ENCODE data around the gene ZXDC.

The ZXDC gene

DNA sequence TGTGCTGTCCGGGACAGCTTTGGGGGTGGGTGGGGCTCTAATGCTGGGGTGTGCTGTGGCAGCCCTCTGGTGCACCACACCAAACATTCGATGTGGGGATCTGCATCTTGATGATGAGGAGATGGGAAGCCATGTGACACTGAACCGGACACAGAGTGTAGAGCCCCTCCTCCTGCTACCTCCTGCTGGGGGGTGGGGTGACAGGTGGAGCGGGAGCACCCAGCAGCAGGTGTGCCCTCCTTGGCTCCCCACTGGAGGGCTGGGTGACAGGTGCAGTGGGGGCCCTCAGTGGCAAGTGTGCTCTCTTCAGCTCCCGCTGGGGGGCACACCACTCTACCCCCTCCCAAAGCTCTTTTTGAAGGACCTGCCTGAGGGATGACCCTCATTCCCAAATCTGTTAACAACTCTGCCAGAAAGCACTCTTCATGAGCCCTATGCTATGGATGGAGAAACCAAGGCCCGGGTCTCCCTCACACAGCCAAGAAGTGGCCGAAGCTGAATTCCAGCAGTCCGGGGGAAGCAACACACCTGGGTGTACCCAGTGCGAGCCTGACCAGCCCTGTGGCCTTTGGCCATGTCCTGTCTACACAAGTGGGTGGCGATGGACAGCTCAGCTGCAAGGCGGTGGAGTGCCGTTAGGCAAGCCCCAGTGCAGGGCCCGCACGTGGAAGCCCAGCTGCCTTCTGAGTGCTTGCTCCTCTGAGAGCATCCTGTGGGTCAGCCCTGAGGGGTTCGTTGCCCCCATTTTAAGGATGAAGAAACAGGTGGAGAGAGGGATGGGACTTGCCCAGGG lies 42.5 kb upstream of the ZXDC start:
- no peaks in the 10 kb centered on the region for H3K79me2 ChIP-seq (ENCODE audit: control insufficient read depth, insufficient read depth, low read length, unreplicated experiment)
- H3K27ac ChIP-seq (ENCODE audit: low read depth, low read length) = no peak overlapping the region
- no peak overlapping the region for H2AFZ ChIP-seq (ENCODE audit: low read length, unreplicated experiment)
- H3K4me1 ChIP-seq (ENCODE audit: control insufficient read depth, insufficient read depth, low read length, unreplicated experiment) = no peaks in the 10 kb centered on the region
- H3K27me3 ChIP-seq (ENCODE audit: insufficient read depth, low read length) = peaks cover 10% of the 10 kb centered on the region
- H3K36me3 ChIP-seq (ENCODE audit: insufficient read depth, low read length) = no peaks in the 10 kb centered on the region
- no peak overlapping the region for H3K4me3 ChIP-seq (ENCODE audit: low read depth, low read length)

DNA sequence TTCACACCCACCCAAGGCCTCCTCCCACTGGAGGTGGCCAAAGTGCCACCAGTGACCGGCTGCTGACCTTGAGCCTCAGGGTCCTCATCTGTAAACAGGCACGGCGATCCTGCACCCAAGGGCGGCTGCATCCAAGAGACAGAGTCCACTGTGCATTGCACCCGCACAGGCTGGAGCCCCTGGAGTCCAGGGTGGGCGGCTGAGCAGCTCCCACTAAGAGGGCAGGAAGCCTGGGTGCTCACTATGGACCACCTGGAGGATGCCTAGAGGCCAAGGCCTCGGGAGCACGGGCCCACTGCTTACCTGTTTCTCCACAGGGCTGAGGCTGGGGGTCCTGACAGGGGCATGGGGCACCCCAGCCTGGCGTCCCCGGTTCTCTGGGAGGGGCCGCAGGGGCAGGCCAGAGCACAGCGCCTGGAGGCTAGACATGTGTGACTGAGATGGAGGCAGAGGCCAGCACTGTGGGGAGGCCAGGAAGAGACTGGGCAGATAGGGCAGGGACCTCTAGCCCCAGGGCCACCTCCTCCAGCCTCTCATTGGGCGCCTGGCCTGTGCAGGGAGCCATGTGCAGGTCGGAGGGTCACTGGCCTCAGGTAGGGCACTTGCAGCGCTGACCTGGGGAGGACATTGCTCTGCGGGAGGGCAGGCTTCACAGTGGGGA lies 41.7 kb upstream of the ZXDC start, which contains the start of gene UROC1:
Gene UROC1 (minus strand): TSS at position 483 of the 661 bp plus-strand sequence. CDS start 54 bp downstream, at position 429.
- no peaks in the 10 kb centered on the region for H3K4me1 ChIP-seq (ENCODE audit: control insufficient read depth, insufficient read depth, low read length, unreplicated experiment)
- no peak within 1 kb of the TSS for H3K4me3 ChIP-seq (ENCODE audit: low read depth, low read length)
- H3K36me3 ChIP-seq (ENCODE audit: insufficient read depth, low read length) = no peaks in the 10 kb centered on the region
- H2AFZ ChIP-seq (ENCODE audit: low read length, unreplicated experiment) = no peak within 1 kb of the TSS
- 0 out of 2 replicates have a peak, but pooled peaks cover 3% of the 10 kb centered on the region for H3K27me3 ChIP-seq (ENCODE audit: insufficient read depth, low read length)
- no peaks in the 10 kb centered on the region for H3K79me2 ChIP-seq (ENCODE audit: control insufficient read depth, insufficient read depth, low read length, unreplicated experiment)
- no peak within 1 kb of the TSS for H3K27ac ChIP-seq (ENCODE audit: low read depth, low read length)

DNA sequence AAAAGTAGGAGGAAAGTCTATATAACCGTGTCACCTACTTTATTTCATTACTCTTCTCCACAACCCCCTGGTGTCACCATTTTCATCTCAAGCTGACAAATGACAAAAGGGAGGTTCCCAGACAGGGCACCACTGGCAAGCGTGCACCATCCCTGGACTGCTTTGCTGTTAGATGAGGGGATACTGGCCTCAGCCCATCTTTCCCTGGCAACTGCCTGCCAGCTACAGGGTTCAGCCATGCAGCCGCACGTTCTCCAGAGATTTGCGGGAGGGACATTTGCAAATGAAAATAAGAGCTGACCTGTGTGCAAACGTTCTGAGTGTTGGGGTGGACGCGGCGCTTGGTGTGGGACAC lies 41.2 kb upstream of the ZXDC start:
- Histone ChIP-seq H3K27ac (ENCODE audit: low read depth, low read length) (no peak overlapping the region), H3K27me3 (ENCODE audit: insufficient read depth, low read length) (0 out of 2 replicates have a peak, but pooled peaks cover 3% of the 10 kb centered on the region), H3K4me3 (ENCODE audit: low read depth, low read length) (no peak overlapping the region), H2AFZ (ENCODE audit: low read length, unreplicated experiment) (no peak overlapping the region), H3K4me1 (ENCODE audit: control insufficient read depth, insufficient read depth, low read length, unreplicated experiment) (no peaks in the 10 kb centered on the region), H3K79me2 (ENCODE audit: control insufficient read depth, insufficient read depth, low read length, unreplicated experiment) (no peaks in the 10 kb centered on the region), H3K36me3 (ENCODE audit: insufficient read depth, low read length) (no peaks in the 10 kb centered on the region)

DNA sequence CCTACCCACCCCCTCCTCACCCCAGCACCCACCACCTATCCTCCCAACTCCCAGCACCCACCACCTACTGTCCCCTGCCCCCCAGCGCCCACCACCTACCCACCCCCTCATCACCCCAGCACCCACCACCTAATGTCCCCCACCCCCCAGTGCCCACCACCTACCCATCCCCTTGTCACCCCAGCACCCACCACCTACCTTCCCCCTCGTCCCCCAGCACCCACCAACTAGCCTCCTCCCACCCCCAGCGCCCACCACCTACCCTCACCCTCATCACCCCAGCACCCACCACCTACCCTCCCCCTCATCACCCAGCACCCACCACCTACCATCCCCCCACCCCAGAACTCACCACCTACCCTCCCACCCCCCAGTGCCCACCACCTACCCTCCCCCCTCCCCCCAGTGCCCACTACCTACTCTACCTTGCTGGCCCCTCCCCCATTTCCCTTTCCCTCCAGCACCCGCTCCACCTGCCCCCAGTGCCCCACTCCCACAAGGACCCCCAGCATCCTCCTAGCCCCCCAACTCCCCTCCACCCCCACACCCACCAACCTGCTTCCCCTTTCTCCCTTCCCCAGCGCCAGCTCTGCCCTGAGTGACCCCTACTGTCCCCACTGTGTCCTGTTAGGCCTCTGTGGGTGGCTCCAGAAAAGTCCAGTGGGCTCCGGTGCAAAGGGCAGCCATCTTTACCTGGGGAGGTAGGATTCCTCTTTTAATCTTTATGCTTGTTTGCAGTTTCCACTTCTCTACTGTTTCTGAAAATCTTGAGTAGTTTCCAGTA lies 40.7 kb upstream of the ZXDC start:
- Histone ChIP-seq H3K4me1 (ENCODE audit: control insufficient read depth, insufficient read depth, low read length, unreplicated experiment) (no peaks in the 10 kb centered on the region), H3K4me3 (ENCODE audit: low read depth, low read length) (no peak overlapping the region), H3K36me3 (ENCODE audit: insufficient read depth, low read length) (no peaks in the 10 kb centered on the region), H3K27ac (ENCODE audit: low read depth, low read length) (no peak overlapping the region), H3K27me3 (ENCODE audit: insufficient read depth, low read length) (0 out of 2 replicates have a peak, but pooled peaks cover 3% of the 10 kb centered on the region), H3K79me2 (ENCODE audit: control insufficient read depth, insufficient read depth, low read length, unreplicated experiment) (no peaks in the 10 kb centered on the region), H2AFZ (ENCODE audit: low read length, unreplicated experiment) (no peak overlapping the region)

DNA sequence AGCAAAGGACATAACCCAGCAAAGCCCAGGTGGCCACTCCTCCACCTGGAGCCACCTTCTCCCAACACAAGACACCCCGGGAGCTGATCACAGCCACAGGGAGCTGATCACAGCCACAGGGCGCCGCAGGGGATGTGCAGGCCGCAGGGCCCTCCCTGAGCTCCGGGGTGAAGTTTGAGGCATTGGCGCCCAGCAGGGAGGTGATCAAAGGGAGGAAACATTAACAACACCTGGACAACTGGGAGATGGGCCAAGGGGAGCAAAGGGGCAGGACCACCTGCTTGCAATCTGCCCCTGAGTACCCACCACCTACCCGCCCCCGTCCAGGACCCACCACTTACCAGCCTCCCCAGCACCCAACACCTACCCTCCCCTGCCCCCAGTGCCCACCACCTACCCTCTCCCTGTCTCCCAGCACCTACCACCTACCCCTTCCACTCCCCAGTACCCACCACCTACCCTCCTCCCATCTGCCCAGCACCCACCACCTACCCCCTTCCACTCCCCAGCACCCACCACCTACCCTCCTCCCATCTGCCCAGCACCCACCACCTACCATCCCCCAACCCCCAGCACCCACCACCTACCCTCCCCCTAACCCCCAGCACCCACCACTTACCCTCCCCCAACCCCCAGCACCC lies 39.5 kb upstream of the ZXDC start:
- Histone ChIP-seq H3K27me3 (ENCODE audit: insufficient read depth, low read length) (0 out of 2 replicates have a peak, but pooled peaks cover 2% of the 10 kb centered on the region), H3K79me2 (ENCODE audit: control insufficient read depth, insufficient read depth, low read length, unreplicated experiment) (no peaks in the 10 kb centered on the region), H2AFZ (ENCODE audit: low read length, unreplicated experiment) (no peak overlapping the region), H3K27ac (ENCODE audit: low read depth, low read length) (no peak overlapping the region), H3K36me3 (ENCODE audit: insufficient read depth, low read length) (no peaks in the 10 kb centered on the region), H3K4me3 (ENCODE audit: low read depth, low read length) (no peak overlapping the region), H3K4me1 (ENCODE audit: control insufficient read depth, insufficient read depth, low read length, unreplicated experiment) (no peaks in the 10 kb centered on the region)

DNA sequence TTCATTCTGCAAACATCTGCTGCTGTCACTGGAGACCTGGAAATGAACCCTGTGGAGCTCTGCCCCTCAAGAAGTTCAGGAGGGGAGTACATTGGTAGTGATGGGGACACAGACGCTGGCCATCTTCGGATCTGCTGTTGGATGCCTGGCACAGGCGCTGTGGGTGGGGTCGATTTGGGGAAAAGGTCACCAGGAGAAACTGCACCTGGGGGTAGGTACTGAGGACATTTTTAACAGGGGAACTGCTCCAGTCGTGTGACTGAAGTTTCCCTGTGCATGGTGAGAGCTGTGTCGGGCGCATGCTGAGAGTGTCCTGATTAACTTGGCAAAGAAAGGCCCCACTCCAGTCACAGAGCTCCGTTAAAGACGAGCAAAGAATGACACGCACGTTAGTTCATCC lies 38.5 kb upstream of the ZXDC start:
- H3K4me3 ChIP-seq (ENCODE audit: low read depth, low read length) = no peak overlapping the region

DNA sequence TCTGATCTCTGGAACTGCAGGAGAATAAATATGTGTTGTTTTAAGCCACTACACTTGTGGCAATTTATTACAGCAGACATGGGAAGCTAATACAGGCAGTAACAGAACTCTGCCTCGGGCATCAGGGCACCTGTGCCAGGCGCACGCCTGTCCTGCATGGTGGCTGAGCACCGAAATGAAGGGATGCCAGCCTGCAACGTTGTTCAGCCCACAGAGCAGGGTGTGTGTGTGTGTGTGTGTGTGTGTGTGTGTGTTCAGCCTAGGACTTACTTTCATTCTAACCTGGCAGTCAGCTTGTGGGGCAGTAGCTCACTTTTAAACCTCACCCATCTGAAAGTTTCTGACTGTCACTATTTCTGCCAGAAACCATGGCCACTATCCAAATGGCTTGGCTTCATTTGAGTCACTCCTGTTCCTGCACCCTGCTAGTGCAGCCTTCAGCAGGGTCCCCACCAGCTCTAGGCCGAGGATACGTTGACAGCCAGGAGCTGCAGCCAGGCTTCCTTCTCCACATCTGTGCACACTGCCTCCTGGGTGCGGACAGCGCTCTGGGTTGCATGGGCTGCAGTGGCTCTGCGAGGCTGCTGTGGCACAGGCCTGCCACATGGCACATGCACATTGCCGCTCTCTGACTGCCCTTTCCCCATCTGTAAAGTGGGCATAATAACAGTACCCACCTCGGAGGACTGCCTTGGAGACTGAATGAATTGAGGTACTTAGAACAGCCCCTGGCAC lies 37.4 kb upstream of the ZXDC start:
- no peaks in the 10 kb centered on the region for H3K27me3 ChIP-seq (ENCODE audit: insufficient read depth, low read length)

More for the DNA sequence above, 38.5 kb upstream of the ZXDC start:
- H3K36me3 ChIP-seq (ENCODE audit: insufficient read depth, low read length) = no peaks in the 10 kb centered on the region
- H2AFZ ChIP-seq (ENCODE audit: low read length, unreplicated experiment) = no peak overlapping the region
- no peaks in the 10 kb centered on the region for H3K27me3 ChIP-seq (ENCODE audit: insufficient read depth, low read length)
- no peaks in the 10 kb centered on the region for H3K4me1 ChIP-seq (ENCODE audit: control insufficient read depth, insufficient read depth, low read length, unreplicated experiment)
- H3K79me2 ChIP-seq (ENCODE audit: control insufficient read depth, insufficient read depth, low read length, unreplicated experiment) = no peaks in the 10 kb centered on the region
- H3K27ac ChIP-seq (ENCODE audit: low read depth, low read length) = no peak overlapping the region

DNA sequence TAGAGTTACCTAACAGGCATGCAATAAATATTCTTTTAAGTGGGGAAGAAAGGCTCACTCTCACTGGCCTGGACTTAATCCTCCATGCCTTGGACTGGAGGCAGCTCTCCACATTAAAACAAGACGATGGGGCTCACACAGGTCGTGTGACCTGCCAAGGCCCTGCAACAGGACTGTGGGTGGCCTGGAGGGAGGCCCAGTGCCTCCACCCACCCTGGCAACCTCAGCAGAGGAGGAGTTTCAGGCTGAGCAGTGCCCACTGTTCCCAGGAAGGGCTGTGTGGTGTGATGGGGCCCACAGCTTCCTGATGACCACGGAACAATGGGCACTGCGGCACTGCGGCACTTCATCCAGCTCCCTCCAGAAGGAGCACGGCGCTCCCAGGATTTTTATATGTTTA lies 36.3 kb upstream of the ZXDC start:
- Histone ChIP-seq H3K4me3 (ENCODE audit: low read depth, low read length) (no peak overlapping the region), H3K27ac (ENCODE audit: low read depth, low read length) (no peak overlapping the region), H3K79me2 (ENCODE audit: control insufficient read depth, insufficient read depth, low read length, unreplicated experiment) (no peaks in the 10 kb centered on the region), H3K27me3 (ENCODE audit: insufficient read depth, low read length) (no peaks in the 10 kb centered on the region), H3K36me3 (ENCODE audit: insufficient read depth, low read length) (no peaks in the 10 kb centered on the region), H3K4me1 (ENCODE audit: control insufficient read depth, insufficient read depth, low read length, unreplicated experiment) (peaks cover 7% of the 10 kb centered on the region), H2AFZ (ENCODE audit: low read length, unreplicated experiment) (no peak overlapping the region)

More for the DNA sequence above, 37.4 kb upstream of the ZXDC start:
- H3K36me3 ChIP-seq (ENCODE audit: insufficient read depth, low read length) = no peaks in the 10 kb centered on the region
- H3K27ac ChIP-seq (ENCODE audit: low read depth, low read length) = no peak overlapping the region
- H3K79me2 ChIP-seq (ENCODE audit: control insufficient read depth, insufficient read depth, low read length, unreplicated experiment) = no peaks in the 10 kb centered on the region
- H2AFZ ChIP-seq (ENCODE audit: low read length, unreplicated experiment) = no peak overlapping the region
- H3K4me3 ChIP-seq (ENCODE audit: low read depth, low read length) = no peak overlapping the region
- peaks cover 7% of the 10 kb centered on the region for H3K4me1 ChIP-seq (ENCODE audit: control insufficient read depth, insufficient read depth, low read length, unreplicated experiment)

DNA sequence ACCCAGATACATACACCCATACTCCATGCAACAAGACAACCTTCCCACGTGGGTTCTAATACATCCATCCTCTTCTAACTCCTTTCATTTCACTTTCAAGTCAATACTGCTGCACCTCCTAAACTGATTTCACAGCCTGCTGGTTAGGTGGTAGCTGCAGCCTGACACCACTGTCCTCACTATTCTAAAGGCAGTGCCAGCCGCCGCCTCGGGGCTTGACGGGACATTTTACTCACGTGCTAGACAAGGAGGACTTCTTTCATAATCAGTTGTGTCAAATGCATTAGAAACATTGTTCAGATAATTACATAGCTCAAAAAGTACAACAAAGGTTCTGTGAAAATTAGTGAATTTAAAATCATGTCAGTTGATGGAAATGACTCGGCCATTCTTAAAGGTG lies 35.6 kb upstream of the ZXDC start:
- Histone ChIP-seq H3K79me2 (ENCODE audit: control insufficient read depth, insufficient read depth, low read length, unreplicated experiment) (no peaks in the 10 kb centered on the region), H2AFZ (ENCODE audit: low read length, unreplicated experiment) (peak overlapping the region; percentile 32), H3K27me3 (ENCODE audit: insufficient read depth, low read length) (peaks cover 5% of the 10 kb centered on the region; the same call in 1 of the 2 replicates), H3K4me1 (ENCODE audit: control insufficient read depth, insufficient read depth, low read length, unreplicated experiment) (peaks cover 7% of the 10 kb centered on the region), H3K36me3 (ENCODE audit: insufficient read depth, low read length) (no peaks in the 10 kb centered on the region), H3K4me3 (ENCODE audit: low read depth, low read length) (no peak overlapping the region), H3K27ac (ENCODE audit: low read depth, low read length) (no peak overlapping the region)

Measured in ACC112 (cell line).